ENCODE data around the gene PTGIS. TPM values are rescaled to one million over a fixed set of nuclear protein-coding genes. Genes with fewer than 3 reads are reported as not detected.
A peak's percentile ranks its signal among the peaks of the same experiment; 100 is the strongest.

The PTGIS gene
- total RNA-seq, 1 donor from 2014 or later, result not detected

DNA sequence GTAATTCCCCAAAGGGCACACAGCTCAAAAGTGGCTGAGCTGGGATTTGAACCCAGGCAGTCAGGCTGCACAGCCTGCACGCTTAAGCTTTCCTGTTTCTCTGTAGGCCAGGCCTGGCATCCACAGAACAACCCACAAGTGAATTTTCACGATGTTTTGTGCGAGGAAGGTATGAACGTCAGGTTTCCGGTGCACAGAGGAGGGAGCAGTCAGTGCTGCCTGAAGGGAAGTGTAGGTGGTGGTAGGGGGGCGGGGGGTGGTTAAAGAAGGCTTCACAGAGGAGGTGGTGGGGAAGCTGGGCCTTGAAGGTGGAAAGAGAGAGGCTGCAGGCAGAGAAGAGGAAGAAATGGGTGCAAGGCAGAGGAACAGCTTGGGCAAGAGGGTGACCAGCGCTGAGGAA lies 99.5 kb downstream of the PTGIS start:
- TF ChIP-seq, protein P1, sequence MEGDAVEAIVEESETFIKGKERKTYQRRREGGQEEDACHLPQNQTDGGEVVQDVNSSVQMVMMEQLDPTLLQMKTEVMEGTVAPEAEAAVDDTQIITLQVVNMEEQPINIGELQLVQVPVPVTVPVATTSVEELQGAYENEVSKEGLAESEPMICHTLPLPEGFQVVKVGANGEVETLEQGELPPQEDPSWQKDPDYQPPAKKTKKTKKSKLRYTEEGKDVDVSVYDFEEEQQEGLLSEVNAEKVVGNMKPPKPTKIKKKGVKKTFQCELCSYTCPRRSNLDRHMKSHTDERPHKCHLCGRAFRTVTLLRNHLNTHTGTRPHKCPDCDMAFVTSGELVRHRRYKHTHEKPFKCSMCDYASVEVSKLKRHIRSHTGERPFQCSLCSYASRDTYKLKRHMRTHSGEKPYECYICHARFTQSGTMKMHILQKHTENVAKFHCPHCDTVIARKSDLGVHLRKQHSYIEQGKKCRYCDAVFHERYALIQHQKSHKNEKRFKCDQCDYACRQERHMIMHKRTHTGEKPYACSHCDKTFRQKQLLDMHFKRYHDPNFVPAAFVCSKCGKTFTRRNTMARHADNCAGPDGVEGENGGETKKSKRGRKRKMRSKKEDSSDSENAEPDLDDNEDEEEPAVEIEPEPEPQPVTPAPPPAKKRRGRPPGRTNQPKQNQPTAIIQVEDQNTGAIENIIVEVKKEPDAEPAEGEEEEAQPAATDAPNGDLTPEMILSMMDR (conservative IDR thresholded peaks at IDR 0.05; ENCODE audit: low read depth, low read length), result no peak
- DNase-seq (ENCODE audit: low read depth), result no peak
- H3K4me3 ChIP-seq (ENCODE audit: low read depth, low read length), result no peak overlapping the region

- TF ChIP-seq, protein P1 (conservative IDR thresholded peaks at IDR 0.05; ENCODE audit: low read depth, low read length), result no peak
- no peak overlapping the region for H3K4me3 ChIP-seq (ENCODE audit: low read depth, low read length)
- DNase-seq (ENCODE audit: low read depth), result no peak
Observed at GRCh38 chr20:49466114-49466912, 101.6 kb downstream of the PTGIS start.

- TF ChIP-seq, protein P1 (conservative IDR thresholded peaks at IDR 0.05; ENCODE audit: low read depth, low read length), result no peak
- no peak for DNase-seq (ENCODE audit: low read depth)
- H3K4me3 ChIP-seq (ENCODE audit: low read depth, low read length), result no peak overlapping the region
Observed at GRCh38 chr20:49464556-49464955, 103.4 kb downstream of the PTGIS start.

GRCh38 chr20:49462626-49463025 lies 105.3 kb downstream of the PTGIS start:
- no peak overlapping the region for H3K4me3 ChIP-seq (ENCODE audit: low read depth, low read length)
- no peak for DNase-seq (ENCODE audit: low read depth)
- TF ChIP-seq, protein P1 (conservative IDR thresholded peaks at IDR 0.05; ENCODE audit: low read depth, low read length), result no peak

- TF ChIP-seq, protein P1 (conservative IDR thresholded peaks at IDR 0.05; ENCODE audit: low read depth, low read length), result no peak
- no peak for DNase-seq (ENCODE audit: low read depth)
- H3K4me3 ChIP-seq (ENCODE audit: low read depth, low read length), result no peak overlapping the region
Observed at GRCh38 chr20:49461894-49462620, 105.9 kb downstream of the PTGIS start.

- H3K4me3 ChIP-seq (ENCODE audit: low read depth, low read length), result no peak overlapping the region
- DNase-seq (ENCODE audit: low read depth), result peak; percentile 61
- TF ChIP-seq, protein P1 (conservative IDR thresholded peaks at IDR 0.05; ENCODE audit: low read depth, low read length), result no peak
Observed at GRCh38 chr20:49460916-49461315, 107.0 kb downstream of the PTGIS start.

All from epithelial cell of proximal tubule (primary cell).